HFF-Myc (cell line): ENCODE results near the gene ATIC.

Experiments
- DNase-seq: peaks from one replicate; pipeline ENCODE4 v3.0.0-alpha.2; 2011; ENCODE audit warnings: low read depth; ENCODE audit errors: extremely low read depth
- H3K4me3 ChIP-seq: replicated peaks from 2 replicates; pipeline ENCODE4 v1.5.1; 2011; ENCODE audit warnings: low read depth, mild to moderate bottlenecking, control low read depth, low read length
- TF ChIP-seq, protein P1 (sequence below): IDR thresholded peaks from 2 replicates; pipeline ENCODE4 v1.5.1; 2012; ENCODE audit warnings: mild to moderate bottlenecking, low read depth, low read length, control low read depth; ENCODE audit errors: missing control alignments

The ATIC gene

GRCh38 chr2:215271446-215271845, 40.4 kb upstream of the ATIC start:
- no peak for DNase-seq
- TF ChIP-seq, protein P1, sequence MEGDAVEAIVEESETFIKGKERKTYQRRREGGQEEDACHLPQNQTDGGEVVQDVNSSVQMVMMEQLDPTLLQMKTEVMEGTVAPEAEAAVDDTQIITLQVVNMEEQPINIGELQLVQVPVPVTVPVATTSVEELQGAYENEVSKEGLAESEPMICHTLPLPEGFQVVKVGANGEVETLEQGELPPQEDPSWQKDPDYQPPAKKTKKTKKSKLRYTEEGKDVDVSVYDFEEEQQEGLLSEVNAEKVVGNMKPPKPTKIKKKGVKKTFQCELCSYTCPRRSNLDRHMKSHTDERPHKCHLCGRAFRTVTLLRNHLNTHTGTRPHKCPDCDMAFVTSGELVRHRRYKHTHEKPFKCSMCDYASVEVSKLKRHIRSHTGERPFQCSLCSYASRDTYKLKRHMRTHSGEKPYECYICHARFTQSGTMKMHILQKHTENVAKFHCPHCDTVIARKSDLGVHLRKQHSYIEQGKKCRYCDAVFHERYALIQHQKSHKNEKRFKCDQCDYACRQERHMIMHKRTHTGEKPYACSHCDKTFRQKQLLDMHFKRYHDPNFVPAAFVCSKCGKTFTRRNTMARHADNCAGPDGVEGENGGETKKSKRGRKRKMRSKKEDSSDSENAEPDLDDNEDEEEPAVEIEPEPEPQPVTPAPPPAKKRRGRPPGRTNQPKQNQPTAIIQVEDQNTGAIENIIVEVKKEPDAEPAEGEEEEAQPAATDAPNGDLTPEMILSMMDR, result no peak
- no peak overlapping the region for H3K4me3 ChIP-seq

- TF ChIP-seq, protein P1, result no peak
- no peak overlapping the region for H3K4me3 ChIP-seq
- DNase-seq, result no peak
Observed at GRCh38 chr2:215272918-215273317, 38.9 kb upstream of the ATIC start.

- no peak overlapping the region for H3K4me3 ChIP-seq
- no peak for DNase-seq
- TF ChIP-seq, protein P1, result no peak
Observed at GRCh38 chr2:215274829-215275228, 37.0 kb upstream of the ATIC start.

GRCh38 chr2:215275824-215276223, 36.0 kb upstream of the ATIC start:
- no peak overlapping the region for H3K4me3 ChIP-seq
- TF ChIP-seq, protein P1, result no peak
- DNase-seq, result no peak

- TF ChIP-seq, protein P1, result no peak
- no peak for DNase-seq
- no peak overlapping the region for H3K4me3 ChIP-seq
Observed at GRCh38 chr2:215277944-215278343, 33.9 kb upstream of the ATIC start.

DNA sequence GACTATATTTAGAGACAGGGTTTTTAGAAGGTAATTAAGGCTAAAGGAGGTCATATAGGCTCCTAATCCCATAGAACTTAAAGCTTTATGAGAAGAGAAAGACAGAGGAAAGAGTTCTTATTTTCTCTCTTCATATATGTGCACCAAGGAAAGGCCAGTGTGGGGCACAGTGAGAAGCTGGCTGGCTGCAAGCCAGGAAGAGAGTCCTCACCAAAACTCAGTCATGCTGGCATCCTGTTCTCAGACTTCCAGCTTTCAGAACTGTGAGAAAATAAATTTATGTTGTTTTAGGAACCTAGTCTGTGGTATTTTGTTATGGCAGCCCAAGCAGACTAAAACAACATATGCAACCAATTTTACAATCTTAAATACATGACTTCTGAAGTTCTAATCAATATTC, 31.5 kb upstream of the ATIC start:
- no peak overlapping the region for H3K4me3 ChIP-seq
- no peak for DNase-seq
- TF ChIP-seq, protein P1, result no peak

- TF ChIP-seq, protein P1, result no peak
- H3K4me3 ChIP-seq, result no peak overlapping the region
- no peak for DNase-seq
Observed at GRCh38 chr2:215283221-215283620, 28.6 kb upstream of the ATIC start.
